ENCODE data around the gene GALNT17. TPM values are rescaled to one million over a fixed set of nuclear protein-coding genes. Genes with fewer than 3 reads are reported as not detected.
"Not testable (repeated sequence)": the region's sequence is repeated elsewhere in the genome, so short reads cannot be mapped to it uniquely, and the experiment has no call there.

Gene GALNT17
- total RNA-seq, 1 experiment from 2014 or later = not detected

DNA sequence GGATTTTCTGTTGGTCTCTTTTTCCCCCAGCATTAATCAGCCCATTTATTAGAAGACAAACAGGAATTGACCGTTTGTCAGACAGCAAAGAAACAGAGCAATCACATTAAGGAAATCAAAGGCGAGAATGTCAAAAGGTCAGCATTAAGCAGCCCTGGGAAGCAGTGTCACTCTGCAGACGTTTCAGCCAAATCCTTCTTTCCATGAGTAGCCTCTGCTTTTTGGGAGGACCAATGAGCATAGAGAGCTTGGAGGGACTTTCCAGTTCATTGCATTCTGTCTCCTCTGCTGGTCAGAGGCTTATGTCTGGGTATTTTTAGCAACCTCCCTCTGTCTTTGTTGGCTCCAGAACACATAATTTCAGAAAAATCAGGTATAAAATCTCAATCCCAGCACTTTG, 481.4 kb downstream of the GALNT17 start:
- Histone ChIP-seq H3K27me3 (replicated peaks) (no peaks in the 10 kb centered on the region), H3K4me1 (replicated peaks) (no peaks in the 10 kb centered on the region), H3K27ac (no peak overlapping the region), H3K9me3 (replicated peaks) (no peaks in the 10 kb centered on the region; the same call in 1 of the 2 replicates), H3K36me3 (no peaks in the 10 kb centered on the region), H3K4me3 (no peak overlapping the region)
- DNase-seq (ENCODE audit: low read depth in 1 of 2, low spot score in 2 of 2) = no peak

DNA sequence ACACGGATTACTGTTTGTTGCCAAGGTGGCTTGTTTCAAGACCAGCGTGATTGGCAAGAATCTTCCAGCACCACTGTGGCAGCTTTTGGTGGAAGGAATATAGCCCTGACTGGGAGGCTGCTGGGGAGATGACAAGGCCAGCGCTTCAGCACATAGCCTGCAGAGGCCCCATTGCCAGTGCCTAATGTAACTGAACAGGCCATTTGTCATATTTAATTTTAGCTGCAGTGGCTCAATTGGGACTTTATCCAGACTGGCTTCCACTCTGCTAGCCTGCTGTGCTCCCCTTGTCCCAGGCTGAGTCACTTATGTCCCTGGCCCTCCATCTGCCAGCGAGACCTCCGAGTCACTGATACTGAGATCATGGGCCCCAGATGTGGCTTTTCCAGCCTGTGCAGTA, 483.1 kb downstream of the GALNT17 start:
- H3K27ac ChIP-seq = no peak overlapping the region
- H3K4me1 ChIP-seq (replicated peaks) = no peaks in the 10 kb centered on the region
- no peak for DNase-seq (ENCODE audit: low read depth in 1 of 2, low spot score in 2 of 2)
- peaks cover 1% of the 10 kb centered on the region; the same call in 1 of the 2 replicates for H3K9me3 ChIP-seq (replicated peaks)
- no peaks in the 10 kb centered on the region for H3K36me3 ChIP-seq
- no peak overlapping the region for H3K4me3 ChIP-seq
- H3K27me3 ChIP-seq (replicated peaks) = no peaks in the 10 kb centered on the region

DNA sequence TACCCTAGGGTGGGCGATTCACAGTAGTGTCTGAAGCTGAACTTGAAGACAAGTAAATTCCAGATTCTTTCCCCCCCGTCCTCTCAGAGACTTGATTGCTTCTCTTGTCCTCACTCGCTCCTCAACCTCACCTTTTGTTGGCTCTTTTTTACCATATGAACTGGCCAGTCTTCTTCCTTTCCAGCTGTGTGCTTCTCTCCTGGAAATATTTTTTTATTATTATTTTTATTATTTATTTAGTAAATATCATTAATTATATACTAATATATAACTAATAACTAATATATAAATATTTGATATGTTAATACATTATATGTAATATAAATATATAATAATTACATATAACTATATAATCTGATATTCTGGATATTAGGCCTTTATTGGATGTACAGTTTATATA, 484.3 kb downstream of the GALNT17 start:
- H3K4me1 ChIP-seq (replicated peaks) = no peaks in the 10 kb centered on the region
- DNase-seq (ENCODE audit: low read depth in 1 of 2, low spot score in 2 of 2) = no peak
- no peak overlapping the region for H3K27ac ChIP-seq
- H3K27me3 ChIP-seq (replicated peaks) = no peaks in the 10 kb centered on the region
- H3K36me3 ChIP-seq = no peaks in the 10 kb centered on the region
- H3K4me3 ChIP-seq = no peak overlapping the region
- peaks cover 7% of the 10 kb centered on the region for H3K9me3 ChIP-seq (replicated peaks)

GRCh38 chr7:71618278-71618677, 486.3 kb downstream of the GALNT17 start:
- H3K36me3 ChIP-seq = no peaks in the 10 kb centered on the region
- H3K4me3 ChIP-seq = no peak overlapping the region
- H3K4me1 ChIP-seq (replicated peaks) = no peaks in the 10 kb centered on the region
- no peaks in the 10 kb centered on the region for H3K27me3 ChIP-seq (replicated peaks)
- H3K9me3 ChIP-seq (replicated peaks) = peaks cover 7% of the 10 kb centered on the region
- DNase-seq (ENCODE audit: low read depth in 1 of 2, low spot score in 2 of 2) = no peak
- H3K27ac ChIP-seq = no peak overlapping the region

DNA sequence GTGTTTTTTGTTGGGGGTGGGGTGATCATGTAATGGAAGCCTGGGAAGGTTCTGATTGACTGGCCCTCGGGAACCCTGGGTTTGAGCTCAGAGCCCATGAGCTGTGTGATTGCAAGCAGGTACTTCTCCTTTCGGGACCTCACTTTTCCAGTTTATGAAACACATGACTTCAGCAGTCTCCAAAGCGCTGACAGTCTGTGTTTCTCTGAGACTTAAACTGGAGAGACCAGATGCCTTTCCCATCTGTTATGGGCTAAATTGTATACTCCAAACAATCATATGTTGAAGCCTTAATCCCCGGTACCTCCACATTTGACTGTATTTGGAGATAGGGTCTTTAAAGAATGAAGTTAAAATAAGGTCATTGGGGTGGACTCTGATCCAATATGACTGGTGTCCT, 493.6 kb downstream of the GALNT17 start:
- Histone ChIP-seq H3K27me3 (replicated peaks) (no peaks in the 10 kb centered on the region), H3K4me1 (replicated peaks) (no peaks in the 10 kb centered on the region), H3K4me3 (no peak overlapping the region), H3K9me3 (replicated peaks) (peaks cover under 1% of the 10 kb centered on the region), H3K27ac (no peak overlapping the region), H3K36me3 (no peaks in the 10 kb centered on the region)
- no peak for DNase-seq (ENCODE audit: low read depth in 1 of 2, low spot score in 2 of 2)

GRCh38 chr7:71626206-71626605, 494.3 kb downstream of the GALNT17 start:
- Histone ChIP-seq H3K36me3 (no peaks in the 10 kb centered on the region), H3K27ac (no peak overlapping the region), H3K9me3 (replicated peaks) (no peaks in the 10 kb centered on the region; the same call in none of the 2 replicates), H3K4me3 (no peak overlapping the region), H3K4me1 (replicated peaks) (no peaks in the 10 kb centered on the region), H3K27me3 (replicated peaks) (no peaks in the 10 kb centered on the region)
- DNase-seq (ENCODE audit: low read depth in 1 of 2, low spot score in 2 of 2) = no peak

DNA sequence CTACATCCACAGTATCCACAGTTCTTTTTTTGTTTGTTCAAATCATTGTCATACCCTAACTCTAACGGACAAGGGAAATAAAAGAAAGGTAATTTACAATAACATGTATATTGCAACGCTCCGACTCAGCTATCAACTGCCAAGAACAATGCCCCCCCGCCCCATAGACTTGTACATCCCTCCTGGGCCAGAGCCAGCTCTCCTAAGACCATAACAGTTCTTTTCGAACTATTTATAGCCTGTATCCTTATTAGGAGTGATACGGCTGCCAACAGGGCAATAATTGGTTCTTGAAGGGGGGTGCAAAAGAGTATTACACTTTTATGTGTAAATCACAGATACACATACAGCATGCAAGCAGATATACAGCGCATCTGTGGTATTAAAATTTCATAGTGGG, 495.7 kb downstream of the GALNT17 start:
- no peak for DNase-seq (ENCODE audit: low read depth in 1 of 2, low spot score in 2 of 2)
- H3K4me3 ChIP-seq = no peak overlapping the region
- H3K27ac ChIP-seq = no peak overlapping the region
- no peaks in the 10 kb centered on the region for H3K4me1 ChIP-seq (replicated peaks)
- H3K9me3 ChIP-seq (replicated peaks) = no peaks in the 10 kb centered on the region; the same call in 1 of the 2 replicates
- H3K27me3 ChIP-seq (replicated peaks) = no peaks in the 10 kb centered on the region
- H3K36me3 ChIP-seq = no peaks in the 10 kb centered on the region

- no peak overlapping the region for H3K4me3 ChIP-seq
- no peaks in the 10 kb centered on the region for H3K36me3 ChIP-seq
- no peaks in the 10 kb centered on the region for H3K4me1 ChIP-seq (replicated peaks)
- H3K9me3 ChIP-seq (replicated peaks) = no peaks in the 10 kb centered on the region; the same call in 1 of the 2 replicates
- no peaks in the 10 kb centered on the region for H3K27me3 ChIP-seq (replicated peaks)
- H3K27ac ChIP-seq = no peak overlapping the region
- no peak for DNase-seq (ENCODE audit: low read depth in 1 of 2, low spot score in 2 of 2)
These were observed 498.6 kb downstream of the GALNT17 start for GRCh38 chr7:71630516-71630915.

- Histone ChIP-seq H3K4me3 (no peak overlapping the region), H3K27me3 (replicated peaks) (no peaks in the 10 kb centered on the region), H3K4me1 (replicated peaks) (no peaks in the 10 kb centered on the region), H3K36me3 (no peaks in the 10 kb centered on the region), H3K9me3 (replicated peaks) (no peaks in the 10 kb centered on the region; the same call in 1 of the 2 replicates), H3K27ac (no peak overlapping the region)
- DNase-seq (ENCODE audit: low read depth in 1 of 2, low spot score in 2 of 2) = peak in 1 of 2 experiments; percentile 27
These were observed 501.6 kb downstream of the GALNT17 start for GRCh38 chr7:71633551-71634008.

DNA sequence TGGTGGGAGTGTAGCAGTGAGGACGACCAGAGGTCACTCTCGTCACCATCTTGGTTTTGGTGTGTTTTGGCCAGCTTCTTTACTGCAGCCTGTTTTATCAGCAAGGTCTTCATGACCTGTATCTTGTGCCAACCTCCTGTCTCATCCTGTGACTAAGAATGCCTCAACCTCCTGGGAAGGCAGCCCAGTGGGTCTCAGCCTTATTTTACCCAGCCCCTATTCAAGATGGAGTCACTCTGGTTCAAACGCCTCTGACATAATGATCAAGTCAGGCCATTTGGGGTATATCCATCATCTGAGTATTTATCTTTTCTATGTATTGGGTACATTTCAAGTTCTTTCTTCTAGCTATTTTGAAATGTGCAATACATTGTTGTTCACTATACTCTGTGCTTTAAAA, 503.9 kb downstream of the GALNT17 start:
- not testable (repeated sequence) for H3K4me3 ChIP-seq; DNase-seq (ENCODE audit: low read depth in 1 of 2, low spot score in 2 of 2); H3K27me3 ChIP-seq (replicated peaks); H3K9me3 ChIP-seq (replicated peaks); H3K36me3 ChIP-seq; H3K4me1 ChIP-seq (replicated peaks); H3K27ac ChIP-seq

DNA sequence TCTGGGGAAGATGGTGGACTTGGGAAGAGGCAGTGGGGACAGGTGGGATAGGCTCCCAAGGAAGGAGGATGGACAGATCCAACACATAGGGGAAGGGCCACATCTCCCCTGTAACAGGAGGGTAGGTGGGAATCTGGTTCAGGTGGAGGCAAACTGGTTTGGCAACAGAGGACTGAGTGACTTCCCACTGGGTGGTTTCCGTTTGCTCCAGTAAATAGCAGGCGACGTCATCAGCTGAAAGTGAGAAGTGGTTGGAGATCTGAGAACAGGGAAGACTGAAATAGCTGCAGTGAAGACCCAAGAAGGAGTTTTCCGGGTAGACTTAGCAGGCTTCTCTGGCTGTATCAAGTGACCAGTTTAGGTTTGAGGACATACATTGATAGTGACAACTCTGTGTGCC, 504.4 kb downstream of the GALNT17 start:
- Histone ChIP-seq H3K36me3 (no peaks in the 10 kb centered on the region), H3K27ac (no peak overlapping the region), H3K9me3 (replicated peaks) (no peaks in the 10 kb centered on the region; the same call in 1 of the 2 replicates), H3K27me3 (replicated peaks) (no peaks in the 10 kb centered on the region), H3K4me3 (no peak overlapping the region), H3K4me1 (replicated peaks) (no peaks in the 10 kb centered on the region)
- no peak for DNase-seq (ENCODE audit: low read depth in 1 of 2, low spot score in 2 of 2)

DNA sequence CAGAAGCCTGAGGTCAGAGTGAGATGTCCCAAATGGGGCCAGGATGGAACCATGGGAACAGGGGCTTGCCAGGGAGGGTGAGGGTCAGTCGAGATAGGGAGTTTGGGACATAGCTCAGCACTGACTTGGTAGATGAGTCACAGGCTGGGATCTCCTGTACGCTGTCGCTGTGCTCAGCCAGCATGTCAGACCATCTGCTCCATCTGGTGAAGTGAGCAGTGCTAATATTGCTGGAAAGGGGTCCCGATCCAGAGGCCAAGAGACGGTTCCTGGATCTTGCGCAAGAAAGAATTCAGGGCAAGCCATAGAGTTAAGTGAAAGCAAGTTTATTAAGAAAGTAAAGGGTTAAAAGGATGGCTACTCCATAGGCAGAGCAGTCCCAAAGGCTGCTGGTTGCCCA, 505.6 kb downstream of the GALNT17 start:
- no peak overlapping the region for H3K27ac ChIP-seq
- no peaks in the 10 kb centered on the region for H3K27me3 ChIP-seq (replicated peaks)
- DNase-seq (ENCODE audit: low read depth in 1 of 2, low spot score in 2 of 2) = no peak
- no peaks in the 10 kb centered on the region for H3K36me3 ChIP-seq
- no peak overlapping the region for H3K4me3 ChIP-seq
- H3K4me1 ChIP-seq (replicated peaks) = no peaks in the 10 kb centered on the region
- no peaks in the 10 kb centered on the region; the same call in 1 of the 2 replicates for H3K9me3 ChIP-seq (replicated peaks)

DNA sequence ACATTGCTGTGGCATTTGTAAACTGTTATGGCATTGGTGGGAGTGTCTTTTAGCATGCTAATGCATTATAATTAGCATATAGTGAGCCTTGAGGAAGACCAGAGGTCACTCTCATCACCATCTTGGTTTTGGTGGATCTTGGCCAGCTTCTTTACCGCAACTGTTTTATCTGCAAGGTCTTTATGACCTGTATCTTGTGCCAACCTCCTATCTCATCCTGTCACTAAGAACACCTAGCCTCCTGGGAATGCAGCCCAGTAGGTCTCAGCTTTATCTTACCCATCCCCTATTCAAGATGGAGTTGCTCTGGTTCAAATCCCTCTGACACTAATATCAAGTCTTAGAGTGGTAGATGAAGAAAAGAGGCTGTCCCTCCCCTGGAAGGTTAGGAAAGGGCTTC, 506.2 kb downstream of the GALNT17 start:
- Histone ChIP-seq H3K27me3 (replicated peaks) (no peaks in the 10 kb centered on the region), H3K36me3 (no peaks in the 10 kb centered on the region), H3K9me3 (replicated peaks) (no peaks in the 10 kb centered on the region; the same call in 1 of the 2 replicates), H3K4me1 (replicated peaks) (no peaks in the 10 kb centered on the region), H3K4me3 (no peak overlapping the region), H3K27ac (no peak overlapping the region)
- no peak for DNase-seq (ENCODE audit: low read depth in 1 of 2, low spot score in 2 of 2)

GRCh38 chr7:71639382-71640085, 507.6 kb downstream of the GALNT17 start:
- H3K4me1 ChIP-seq (replicated peaks) = no peaks in the 10 kb centered on the region
- no peaks in the 10 kb centered on the region; the same call in 1 of the 2 replicates for H3K9me3 ChIP-seq (replicated peaks)
- H3K27me3 ChIP-seq (replicated peaks) = no peaks in the 10 kb centered on the region
- no peak for DNase-seq (ENCODE audit: low read depth in 1 of 2, low spot score in 2 of 2)
- H3K27ac ChIP-seq = no peak overlapping the region
- no peaks in the 10 kb centered on the region for H3K36me3 ChIP-seq
- H3K4me3 ChIP-seq = no peak overlapping the region

DNA sequence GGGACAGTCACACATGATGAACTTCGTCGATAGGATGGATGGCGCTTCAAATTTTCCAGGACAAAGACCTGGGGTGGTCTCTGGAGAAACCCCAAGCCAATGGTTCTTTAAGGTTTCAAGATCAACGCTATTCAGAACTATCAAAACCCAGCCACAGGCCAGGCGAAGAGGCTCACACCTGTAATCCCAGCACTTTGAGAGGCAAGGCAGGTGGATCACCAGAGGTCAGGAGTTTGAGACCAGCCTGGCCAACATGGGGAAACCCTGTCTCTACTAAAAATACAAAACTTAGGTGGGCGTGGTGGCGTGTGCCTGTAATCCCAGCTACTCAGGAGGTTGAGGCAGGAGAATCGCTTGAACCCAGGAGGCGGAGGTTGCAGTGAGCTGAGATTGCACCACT, 511.1 kb downstream of the GALNT17 start:
- not testable (repeated sequence) for H3K36me3 ChIP-seq

More for the DNA sequence above, 511.1 kb downstream of the GALNT17 start:
- not testable (repeated sequence) for H3K27me3 ChIP-seq (replicated peaks); H3K9me3 ChIP-seq (replicated peaks); H3K4me3 ChIP-seq; H3K27ac ChIP-seq; DNase-seq (ENCODE audit: low read depth in 1 of 2, low spot score in 2 of 2); H3K4me1 ChIP-seq (replicated peaks)

Measured in SJSA1 (cell line).